ENCODE measurements around the gene TMPRSS12.
"Not testable (repeated sequence)": the region's sequence is repeated elsewhere in the genome, so short reads cannot be mapped to it uniquely, and the experiment has no call there.

Gene TMPRSS12

GRCh38 chr12:50927356-50927755 is 84.6 kb downstream of the TMPRSS12 start:
- no peak for DNase-seq

GRCh38 chr12:50927766-50928224 is 85.1 kb downstream of the TMPRSS12 start:
- DNase-seq: no peak

GRCh38 chr12:50928392-50928791 is 85.7 kb downstream of the TMPRSS12 start:
- DNase-seq: no peak

GRCh38 chr12:50929831-50930230 is 87.1 kb downstream of the TMPRSS12 start:
- DNase-seq: no peak

- not testable (repeated sequence) for DNase-seq
Observed at GRCh38 chr12:50930477-50930876, 87.8 kb downstream of the TMPRSS12 start.

- DNase-seq: no peak
Observed at GRCh38 chr12:50932787-50933280, 90.1 kb downstream of the TMPRSS12 start.

GRCh38 chr12:50933459-50934124 is 90.9 kb downstream of the TMPRSS12 start:
- DNase-seq: no peak

- DNase-seq: no peak
Observed at GRCh38 chr12:50934371-50934851, 91.7 kb downstream of the TMPRSS12 start.

GRCh38 chr12:50934981-50935807 is 92.5 kb downstream of the TMPRSS12 start:
- DNase-seq: no peak

- DNase-seq: no peak
Observed at GRCh38 chr12:50936821-50937530, 94.2 kb downstream of the TMPRSS12 start.
